Keratinocyte (primary cell): ENCODE measurements around the gene CCDC192. TPM values are rescaled to one million over a fixed set of nuclear protein-coding genes. Genes with fewer than 3 reads are reported as not detected.

Source experiments
- DNase-seq: peaks from one replicate; pipeline ENCODE4 v3.0.0-alpha.2; 2011; ENCODE audit warnings: low read depth, missing footprints, low spot score
- FAIRE-seq: peaks from 2 replicates; lab custom pipeline; 2011; peaks lifted over from hg19 to GRCh38; lab: Jason Lieb, UNC
- H2AFZ ChIP-seq: 2 replicates; pipeline ENCODE4 v1.6.0; 2012; ENCODE audit warnings: low read length, control low read depth, inconsistent platforms; ENCODE audit not compliant: control insufficient read depth
- H3K27ac ChIP-seq: 2 replicates; pipeline ENCODE4 v1.5.1; 2011; ENCODE audit warnings: low read length; ENCODE audit not compliant: control insufficient read depth, insufficient read depth
- H3K27me3 ChIP-seq: 3 replicates; pipeline ENCODE4 v1.6.0; 2011; ENCODE audit warnings: low read length; ENCODE audit not compliant: control insufficient read depth, insufficient read depth; ENCODE audit errors: extremely low read depth
- H3K36me3 ChIP-seq, 2 experiments: 2 replicates in 1 of 2; 3 replicates in 1 of 2; pipeline ENCODE4 v1.5.1; 2011; ENCODE audit warnings: low read length in 2 of 2, mild to moderate bottlenecking in 1 of 2; ENCODE audit not compliant: control insufficient read depth in 2 of 2, insufficient read depth in 2 of 2; ENCODE audit errors: extremely low read depth in 1 of 2
- H3K4me1 ChIP-seq: 3 replicates; pipeline ENCODE4 v1.5.1; 2011; ENCODE audit warnings: low read length; ENCODE audit not compliant: control insufficient read depth, insufficient read depth; ENCODE audit errors: extremely low read depth
- H3K4me2 ChIP-seq: 3 replicates; pipeline ENCODE4 v1.6.0; 2011; ENCODE audit warnings: low read depth, low read length; ENCODE audit not compliant: control insufficient read depth, insufficient read depth; ENCODE audit errors: extremely low read depth
- H3K4me3 ChIP-seq, 3 experiments: fragments of 200-600 bp in 1 of 3; sonication (generic) in 1 of 3; 2 replicates in 2 of 3; 3 replicates in 1 of 3; pipeline ENCODE4 v1.5.1; 2011 to 2016; ENCODE audit warnings: low read length in 3 of 3, mild to moderate bottlenecking in 3 of 3, control low read depth in 2 of 3, inconsistent platforms in 1 of 3, low read depth in 1 of 3, mixed read lengths in 1 of 3, mixed run types in 1 of 3, moderate library complexity in 1 of 3; ENCODE audit not compliant: control insufficient read depth in 2 of 3, insufficient read depth in 2 of 3; ENCODE audit errors: extremely low read depth in 1 of 3
- H3K79me2 ChIP-seq: 2 replicates; pipeline ENCODE4 v1.6.0; 2012; ENCODE audit warnings: low read length; ENCODE audit not compliant: control insufficient read depth, insufficient read depth
- H3K9ac ChIP-seq: 3 replicates; pipeline ENCODE4 v1.6.0; 2011; ENCODE audit warnings: low read length; ENCODE audit not compliant: control insufficient read depth, insufficient read depth; ENCODE audit errors: extremely low read depth
- H3K9me1 ChIP-seq: 3 replicates; pipeline ENCODE4 v1.6.0; 2011; ENCODE audit warnings: low read length; ENCODE audit not compliant: control insufficient read depth, insufficient read depth; ENCODE audit errors: extremely low read depth
- H3K9me3 ChIP-seq: 2 replicates; pipeline ENCODE4 v1.5.1; 2012; ENCODE audit warnings: low read depth, low read length; ENCODE audit not compliant: control insufficient read depth
- H4K20me1 ChIP-seq: 3 replicates; pipeline ENCODE4 v1.6.0; 2011; ENCODE audit warnings: low read length; ENCODE audit not compliant: control insufficient read depth, insufficient read depth; ENCODE audit errors: extremely low read depth
- CTCF ChIP-seq, 3 experiments: IDR thresholded peaks in 1 of 3; conservative IDR thresholded peaks in 1 of 3; optimal IDR thresholded peaks in 1 of 3; 2 replicates in 2 of 3; 3 replicates in 1 of 3; pipeline versions ENCODE3 to v1.5.1; 2011; ENCODE audit warnings: low read length in 3 of 3, mild to moderate bottlenecking in 3 of 3, moderate library complexity in 2 of 3, control low read depth in 1 of 3, inconsistent platforms in 1 of 3; ENCODE audit not compliant: insufficient read depth in 2 of 3; ENCODE audit errors: extremely low read depth in 1 of 3
- EZH2 ChIP-seq: IDR thresholded peaks from one replicate; pipeline ENCODE4 v1.6.1; 2012; ENCODE audit warnings: inconsistent platforms, mild to moderate bottlenecking, low read length, moderate library complexity
- dilution Hi-C: fragments of 300-500 bp; cut with MboI; formaldehyde crosslinking; loops from one replicate; pipeline ENCODE4 v1.7.0; 2020; ENCODE audit warnings: low sequenced_read_pairs; ENCODE audit not compliant: extremely low pct_ligation_motif_present
- polyA plus RNA-seq, 5 experiments: library from polyadenylated mRNA; depleted of rRNA in 3 of 5; stranded (reverse) in 3 of 5; stranded (forward) in 1 of 5; unstranded in 1 of 5; fragments of >200 nt; gene quantifications; 1 replicate in 1 of 5; 2 replicates in 3 of 5; 3 replicates in 1 of 5; pipeline versions ENCODE4 v1.2.1 to v1.2.3, GENCODE V29; 2011 to 2012; ENCODE audit warnings: missing spikeins in 2 of 5, low read depth in 1 of 5, low replicate concordance in 1 of 5

Gene CCDC192
- polyA plus RNA-seq, 1 donor (not counting 4 experiments of a cell fraction or from before 2014, with no cell fraction given): not detected

DNA sequence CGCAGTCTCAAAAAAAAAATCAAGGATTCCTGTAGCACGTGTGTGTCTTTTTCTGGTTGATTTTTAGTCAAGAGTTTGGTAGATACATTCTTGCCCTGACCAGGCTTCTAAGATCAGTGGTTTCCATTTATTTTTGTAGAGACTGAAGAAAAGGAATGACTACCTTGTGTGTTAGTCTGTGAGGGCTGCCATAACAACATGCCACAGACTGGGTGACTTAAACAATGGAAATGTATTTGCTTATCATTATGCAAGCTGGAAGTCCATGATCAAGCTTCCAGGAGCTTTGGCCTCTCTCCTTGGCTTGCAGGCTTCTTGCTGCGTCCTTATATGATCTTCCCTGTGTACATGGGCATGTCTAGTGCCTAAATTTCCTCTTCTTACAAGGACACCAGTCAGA, 127.0 kb downstream of the CCDC192 start:
- TF ChIP-seq EZH2: no peak
- TF ChIP-seq CTCF (optimal IDR thresholded peaks at IDR 0.05 in 1 of 3, IDR thresholded peaks at IDR 0.05 in 1 of 3, conservative IDR thresholded peaks at IDR 0.05 in 1 of 3; ENCODE audit: extremely low read depth in 1 of 3, insufficient read depth in 2 of 3, low read length in 3 of 3): no peak
- no peak overlapping the region for H3K9ac ChIP-seq
- H3K36me3 ChIP-seq: no peaks in the 10 kb centered on the region
- no peaks in the 10 kb centered on the region for H3K9me3 ChIP-seq
- no peak overlapping the region for H3K4me3 ChIP-seq
- H3K9me1 ChIP-seq: no peaks in the 10 kb centered on the region
- H3K27ac ChIP-seq: no peak overlapping the region
- H3K4me1 ChIP-seq: no peaks in the 10 kb centered on the region
- no peaks in the 10 kb centered on the region for H4K20me1 ChIP-seq
- H2AFZ ChIP-seq: no peak overlapping the region
- no peaks in the 10 kb centered on the region for H3K79me2 ChIP-seq
- FAIRE-seq: no peak
- H3K4me2 ChIP-seq: no peak overlapping the region
- dilution Hi-C loops: no loop called here
- DNase-seq: no peak
- H3K27me3 ChIP-seq: no peaks in the 10 kb centered on the region

DNA sequence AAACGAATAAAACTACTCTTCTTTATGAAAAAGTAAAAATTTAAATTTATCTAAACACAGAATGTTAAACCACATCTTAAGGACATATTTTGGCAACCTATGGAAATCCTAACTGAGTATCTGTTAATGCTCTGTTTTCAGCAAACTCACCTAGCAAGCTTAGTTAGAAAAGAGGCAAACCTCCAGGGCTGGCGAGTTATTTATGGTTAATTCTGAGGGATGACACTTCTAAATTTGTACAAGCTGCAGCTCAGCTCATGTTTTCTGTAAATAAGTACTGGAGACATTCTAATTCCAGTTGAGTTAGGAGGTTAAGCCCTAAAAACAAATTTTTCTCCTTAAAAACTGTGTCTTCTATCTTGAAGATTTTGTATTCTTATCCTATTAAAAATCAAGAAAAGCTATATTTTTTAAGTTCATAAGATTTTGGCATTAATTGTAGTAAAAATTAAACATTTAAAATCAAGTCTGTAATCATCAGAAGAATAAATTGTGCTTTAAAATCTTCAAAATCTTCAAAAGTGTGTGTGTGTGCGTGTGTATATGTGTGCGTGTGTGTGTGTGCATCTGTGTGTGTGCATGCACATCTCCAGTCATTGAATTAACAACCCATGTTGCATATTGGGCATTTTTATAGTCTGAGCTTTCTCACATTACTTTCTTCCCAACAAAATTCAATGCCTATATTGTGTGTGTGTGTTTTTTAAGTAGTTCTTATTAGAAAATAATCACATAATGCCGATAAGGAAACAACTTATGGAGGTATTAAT, 127.8 kb downstream of the CCDC192 start:
- Histone ChIP-seq H3K27me3 (no peaks in the 10 kb centered on the region), H4K20me1 (no peaks in the 10 kb centered on the region), H3K9me1 (no peaks in the 10 kb centered on the region), H3K9ac (no peak overlapping the region), H3K79me2 (no peaks in the 10 kb centered on the region), H3K9me3 (no peaks in the 10 kb centered on the region), H3K4me2 (no peak overlapping the region), H3K4me3 (no peak overlapping the region), H3K4me1 (no peaks in the 10 kb centered on the region), H3K36me3 (no peaks in the 10 kb centered on the region), H3K27ac (no peak overlapping the region), H2AFZ (no peak overlapping the region)
- TF ChIP-seq CTCF (optimal IDR thresholded peaks at IDR 0.05 in 1 of 3, IDR thresholded peaks at IDR 0.05 in 1 of 3, conservative IDR thresholded peaks at IDR 0.05 in 1 of 3; ENCODE audit: extremely low read depth in 1 of 3, insufficient read depth in 2 of 3, low read length in 3 of 3) (no peak), EZH2 (no peak)
- dilution Hi-C loops: no loop called here
- FAIRE-seq: no peak
- DNase-seq: no peak
